DMS114 treated with DMSO at 0.1 percent for 48 hours (cell line): Measurements from ENCODE around the gene ZBTB7B.

ENCODE experiments used
- DNase-seq: peaks from one replicate; lab custom pipeline; 2025; ENCODE audit not compliant: unreplicated experiment; lab: John Stamatoyannopoulos, UW

Gene ZBTB7B

GRCh38 chr1:155016231-155016831 is 13.7 kb downstream of the ZBTB7B start:
- no peak for DNase-seq

- peak; percentile 63 for DNase-seq
Observed at GRCh38 chr1:155017041-155017945, 14.7 kb downstream of the ZBTB7B start.

GRCh38 chr1:155017946-155018316 is 15.3 kb downstream of the ZBTB7B start:
- no peak for DNase-seq

- DNase-seq = no peak
Observed at GRCh38 chr1:155018617-155019348, 16.2 kb downstream of the ZBTB7B start.

- DNase-seq = no peak
Observed at GRCh38 chr1:155019377-155020245, 17.0 kb downstream of the ZBTB7B start.

GRCh38 chr1:155022136-155022926 is 19.7 kb downstream of the ZBTB7B start:
- no peak for DNase-seq

GRCh38 chr1:155022927-155023236 is 20.3 kb downstream of the ZBTB7B start:
- DNase-seq = no peak

- DNase-seq = no peak
Observed at GRCh38 chr1:155023627-155024026, 21.0 kb downstream of the ZBTB7B start.

GRCh38 chr1:155024315-155024714 is 21.7 kb downstream of the ZBTB7B start:
- no peak for DNase-seq

GRCh38 chr1:155026154-155026553 is 23.6 kb downstream of the ZBTB7B start:
- no peak for DNase-seq

- DNase-seq = no peak
Observed at GRCh38 chr1:155026588-155026987, 24.0 kb downstream of the ZBTB7B start.

- no peak for DNase-seq
Observed at GRCh38 chr1:155029513-155030242, 27.1 kb downstream of the ZBTB7B start.

GRCh38 chr1:155030243-155030795 is 27.7 kb downstream of the ZBTB7B start:
- DNase-seq = no peak

- no peak for DNase-seq
Observed at GRCh38 chr1:155030899-155031298, 28.3 kb downstream of the ZBTB7B start.

GRCh38 chr1:155032886-155033285 is 30.3 kb downstream of the ZBTB7B start:
- no peak for DNase-seq

- no peak for DNase-seq
Observed at GRCh38 chr1:155033524-155033923, 30.9 kb downstream of the ZBTB7B start, which contains the start of the genes DCST1 and DCST2. DCST1 (plus strand) TSS chr1:155033824; CDS start chr1:155034037, 213 bp downstream. DCST2 (minus strand) TSS chr1:155033781; CDS start chr1:155033701, 80 bp downstream.

GRCh38 chr1:155034318-155035208 is 32.0 kb downstream of the ZBTB7B start:
- no peak for DNase-seq

- no peak for DNase-seq
Observed at GRCh38 chr1:155035936-155036335, 33.3 kb downstream of the ZBTB7B start.
